ENCODE results near the gene CARD14.

DNA sequence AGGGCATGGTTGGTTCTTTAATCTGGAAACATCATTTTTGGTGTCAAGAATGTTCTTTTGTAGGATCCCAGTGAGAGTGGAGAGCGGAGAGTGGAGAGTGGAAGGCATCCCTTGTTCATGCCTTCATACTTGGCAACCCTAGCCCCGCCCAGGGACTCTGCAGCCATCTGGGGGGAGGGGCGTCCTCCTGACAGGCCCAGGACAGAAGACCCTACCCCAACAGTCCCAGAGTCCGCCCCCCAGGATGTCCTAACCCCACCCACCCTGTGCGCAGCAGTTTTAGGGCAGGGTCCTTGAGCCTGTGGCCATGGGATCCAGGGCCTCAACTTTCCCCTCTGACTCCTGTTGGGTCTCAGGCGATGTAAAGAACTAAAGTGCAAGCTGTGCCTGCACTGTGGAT lies 54.9 kb downstream of the CARD14 start:
- TF ChIP-seq, protein P1, sequence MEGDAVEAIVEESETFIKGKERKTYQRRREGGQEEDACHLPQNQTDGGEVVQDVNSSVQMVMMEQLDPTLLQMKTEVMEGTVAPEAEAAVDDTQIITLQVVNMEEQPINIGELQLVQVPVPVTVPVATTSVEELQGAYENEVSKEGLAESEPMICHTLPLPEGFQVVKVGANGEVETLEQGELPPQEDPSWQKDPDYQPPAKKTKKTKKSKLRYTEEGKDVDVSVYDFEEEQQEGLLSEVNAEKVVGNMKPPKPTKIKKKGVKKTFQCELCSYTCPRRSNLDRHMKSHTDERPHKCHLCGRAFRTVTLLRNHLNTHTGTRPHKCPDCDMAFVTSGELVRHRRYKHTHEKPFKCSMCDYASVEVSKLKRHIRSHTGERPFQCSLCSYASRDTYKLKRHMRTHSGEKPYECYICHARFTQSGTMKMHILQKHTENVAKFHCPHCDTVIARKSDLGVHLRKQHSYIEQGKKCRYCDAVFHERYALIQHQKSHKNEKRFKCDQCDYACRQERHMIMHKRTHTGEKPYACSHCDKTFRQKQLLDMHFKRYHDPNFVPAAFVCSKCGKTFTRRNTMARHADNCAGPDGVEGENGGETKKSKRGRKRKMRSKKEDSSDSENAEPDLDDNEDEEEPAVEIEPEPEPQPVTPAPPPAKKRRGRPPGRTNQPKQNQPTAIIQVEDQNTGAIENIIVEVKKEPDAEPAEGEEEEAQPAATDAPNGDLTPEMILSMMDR (IDR thresholded peaks at IDR 0.05): no peak
- no peak for TF ChIP-seq POLR2A (IDR thresholded peaks at IDR 0.05)
